ENCODE measurements around the gene ATP5F1D.

DNA sequence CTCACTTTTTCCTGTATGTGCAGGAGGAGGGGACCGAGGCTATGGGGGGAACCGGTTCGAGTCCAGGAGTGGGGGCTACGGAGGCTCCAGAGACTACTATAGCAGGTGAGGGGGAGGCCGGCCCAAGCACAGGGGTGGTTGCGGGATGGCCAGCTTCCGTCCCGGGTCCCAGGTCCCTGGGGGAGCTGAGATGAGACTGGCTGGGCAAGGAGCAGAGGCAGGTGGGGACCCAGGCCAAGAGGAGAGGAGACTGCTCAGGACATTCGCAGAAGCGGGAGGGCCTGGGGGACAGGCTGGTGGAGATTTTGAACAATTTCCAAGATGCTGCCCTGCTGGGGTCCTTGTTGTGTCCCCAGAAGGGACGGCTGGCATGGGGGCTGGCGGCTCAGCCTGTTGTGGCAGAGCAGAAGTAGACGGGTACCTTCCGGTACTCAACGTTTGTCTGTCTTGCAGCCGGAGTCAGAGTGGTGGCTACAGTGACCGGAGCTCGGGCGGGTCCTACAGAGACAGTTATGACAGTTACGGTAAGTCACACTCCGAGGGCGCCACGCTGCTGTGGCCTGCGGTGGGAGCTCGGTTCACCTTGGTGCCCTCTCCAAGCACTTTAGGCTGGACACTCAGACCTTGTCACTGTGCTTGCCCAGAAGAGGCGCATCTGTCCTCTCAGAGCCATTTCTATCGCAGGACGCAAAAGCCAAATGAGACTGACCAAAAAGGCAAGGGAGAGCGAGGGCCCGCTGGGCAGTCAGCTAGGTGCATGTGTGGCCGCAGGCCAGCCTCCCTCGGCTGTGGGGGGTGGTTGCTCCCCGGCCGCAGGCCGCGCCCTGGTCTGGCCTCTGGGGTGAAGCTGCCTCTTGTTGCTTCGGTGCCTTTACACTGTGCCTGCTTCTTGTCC, 30.2 kb downstream of the ATP5F1D start:
- TF ChIP-seq ZNF274 (IDR thresholded peaks at IDR 0.05; ENCODE audit: low read depth, low read length) (no peak), YY1 (IDR thresholded peaks at IDR 0.05; ENCODE audit: insufficient read depth, insufficient read length) (no peak)
